Panc1 (cell line): Measurements from ENCODE around the gene PDS5B. TPM values are rescaled to one million over a fixed set of nuclear protein-coding genes. Genes with fewer than 3 reads are reported as not detected.
A peak's percentile ranks its signal among the peaks of the same experiment; 100 is the strongest.

Experiments
- ATAC-seq: fragments of 200-7000 bp; cut with Tn5 transposase; 2 replicates; pipeline ENCODE4 v1.9.1; 2020; ENCODE audit warnings: mild to moderate bottlenecking, moderate library complexity
- BruUV-seq: library from RNA; stranded (reverse); fragments of 400-500 nt; replicated peaks from 2 replicates; lab custom pipeline; 2021; lab: Mats Ljungman, UMichigan
- CTCF ChIA-PET: fragments of 300-600 bp; sonication (Branson Sonifier 250); formaldehyde crosslinking; loops from one replicate; lab custom pipeline; 2022; ENCODE audit warnings: antibody characterized with exemption; lab: Charles Lee
- POLR2A ChIA-PET: fragments of 300-600 bp; sonication (Branson Sonifier 250); formaldehyde crosslinking; loops from one replicate; lab custom pipeline; 2022; ENCODE audit warnings: antibody characterized with exemption; lab: Charles Lee
- DNase-seq: peaks from one replicate; pipeline ENCODE4 v3.0.0-alpha.2; 2010; ENCODE audit warnings: low read depth, low spot score
- H3K27ac ChIP-seq: 2 replicates; pipeline ENCODE4 v1.5.1; 2011; ENCODE audit warnings: mild to moderate bottlenecking, low read length, inconsistent platforms
- H3K27me3 ChIP-seq: fragments of 200-500 bp; sonication (Bioruptor generic); 2 replicates; pipeline ENCODE4 v1.6.0; 2014; ENCODE audit warnings: low read length, inconsistent platforms; ENCODE audit not compliant: control insufficient read depth, insufficient read depth
- H3K36me3 ChIP-seq: fragments of 200-500 bp; sonication (Bioruptor generic); 2 replicates; pipeline ENCODE4 v1.5.1; 2014; ENCODE audit warnings: inconsistent platforms, mild to moderate bottlenecking, low read length, moderate library complexity; ENCODE audit not compliant: control insufficient read depth, insufficient read depth
- H3K4me1 ChIP-seq: 2 replicates; pipeline ENCODE4 v1.5.1; 2011; ENCODE audit warnings: inconsistent platforms, mild to moderate bottlenecking, low read length, moderate library complexity; ENCODE audit not compliant: control insufficient read depth, insufficient read depth
- H3K4me3 ChIP-seq, 2 experiments: 2 replicates each; pipeline ENCODE4 v1.5.1; 2011 to 2012; ENCODE audit warnings: low read depth in 2 of 2, low read length in 2 of 2, mild to moderate bottlenecking in 2 of 2, inconsistent platforms in 1 of 2, moderate library complexity in 1 of 2
- H3K9me3 ChIP-seq: fragments of 200-500 bp; sonication (Bioruptor generic); 2 replicates; pipeline ENCODE4 v1.5.1; 2014; ENCODE audit warnings: low read depth, mild to moderate bottlenecking, inconsistent platforms, low read length, moderate library complexity; ENCODE audit not compliant: control insufficient read depth, insufficient read depth
- CTCF ChIP-seq: fragments of 450-650 bp; IDR thresholded peaks from 2 replicates; pipeline ENCODE4 v1.5.1; 2017; ENCODE audit warnings: mild to moderate bottlenecking
- POLR2AphosphoS5 ChIP-seq: IDR thresholded peaks from 2 replicates; pipeline ENCODE4 v1.6.1; 2012; ENCODE audit warnings: mild to moderate bottlenecking, low read depth, low read length, moderate library complexity
- SIN3A ChIP-seq: IDR thresholded peaks from 2 replicates; pipeline ENCODE4 v1.6.1; 2012; ENCODE audit warnings: low read depth, mild to moderate bottlenecking, low read length, moderate library complexity, borderline replicate concordance; ENCODE audit not compliant: insufficient read depth
- TCF7L2 ChIP-seq: IDR thresholded peaks from 2 replicates; pipeline ENCODE4 v1.6.1; 2011; ENCODE audit warnings: mild to moderate bottlenecking, low read depth, low read length, inconsistent platforms
- in situ Hi-C: cut with HindIII; loops from 2 replicates; pipeline ENCODE4 v1.10.0; 2016; ENCODE audit warnings: low sequenced_read_pairs, low pct_unique_long_range_greater_than_20kb
- intact Hi-C: fragments of 100-400 bp; cut with micrococcal nuclease; formaldehyde crosslinking; loops from one replicate; pipeline ENCODE4 v1.10.0; 2022; ENCODE audit not compliant: unreplicated experiment
- total RNA-seq: library from RNA; stranded (reverse); gene quantifications from one replicate; pipeline ENCODE4 v1.2.1, GENCODE V29; 2021; ENCODE audit not compliant: unreplicated experiment
- TF ChIP-seq, protein P1 (sequence below), 2 experiments: IDR thresholded peaks; 2 replicates each; pipeline ENCODE4 v1.6.1; 2011 to 2012; ENCODE audit warnings: low read depth in 2 of 2, control low read depth in 1 of 2, low read length in 1 of 2, mild to moderate bottlenecking in 1 of 2, moderate library complexity in 1 of 2; ENCODE audit not compliant: insufficient read depth in 1 of 2

The PDS5B gene
- total RNA-seq, 1 experiment from 2014 or later: 33.9 TPM

DNA sequence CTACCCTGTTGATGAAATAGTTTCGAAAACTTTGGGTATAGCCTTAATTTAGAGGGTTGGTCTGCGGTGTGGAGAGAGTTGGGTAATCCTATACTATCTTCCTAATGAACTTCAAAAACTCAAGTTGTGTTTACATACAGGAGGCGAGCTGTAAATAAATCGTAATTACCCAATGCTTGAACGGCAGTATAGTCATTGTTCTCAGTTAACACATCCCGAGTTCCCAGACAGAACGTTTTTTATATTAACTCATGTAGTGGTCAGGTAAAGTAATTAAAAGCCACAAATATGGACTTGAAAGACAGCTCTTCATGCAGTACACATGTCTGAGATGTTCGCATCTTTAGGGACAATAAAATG, 1.5 kb downstream of the PDS5B start:
- ATAC-seq (no peak), DNase-seq (no peak)
- peaks cover 9% of the 10 kb centered on the region for H3K4me1 ChIP-seq
- peak overlapping the region; percentile 79 for H3K27ac ChIP-seq
- peaks cover 4% of the 10 kb centered on the region; the same call in 1 of the 2 replicates for H3K36me3 ChIP-seq
- TF ChIP-seq CTCF: no peak
- TF ChIP-seq TCF7L2: no peak
- TF ChIP-seq SIN3A: no peak
- TF ChIP-seq POLR2AphosphoS5: no peak
- TF ChIP-seq, protein P1, sequence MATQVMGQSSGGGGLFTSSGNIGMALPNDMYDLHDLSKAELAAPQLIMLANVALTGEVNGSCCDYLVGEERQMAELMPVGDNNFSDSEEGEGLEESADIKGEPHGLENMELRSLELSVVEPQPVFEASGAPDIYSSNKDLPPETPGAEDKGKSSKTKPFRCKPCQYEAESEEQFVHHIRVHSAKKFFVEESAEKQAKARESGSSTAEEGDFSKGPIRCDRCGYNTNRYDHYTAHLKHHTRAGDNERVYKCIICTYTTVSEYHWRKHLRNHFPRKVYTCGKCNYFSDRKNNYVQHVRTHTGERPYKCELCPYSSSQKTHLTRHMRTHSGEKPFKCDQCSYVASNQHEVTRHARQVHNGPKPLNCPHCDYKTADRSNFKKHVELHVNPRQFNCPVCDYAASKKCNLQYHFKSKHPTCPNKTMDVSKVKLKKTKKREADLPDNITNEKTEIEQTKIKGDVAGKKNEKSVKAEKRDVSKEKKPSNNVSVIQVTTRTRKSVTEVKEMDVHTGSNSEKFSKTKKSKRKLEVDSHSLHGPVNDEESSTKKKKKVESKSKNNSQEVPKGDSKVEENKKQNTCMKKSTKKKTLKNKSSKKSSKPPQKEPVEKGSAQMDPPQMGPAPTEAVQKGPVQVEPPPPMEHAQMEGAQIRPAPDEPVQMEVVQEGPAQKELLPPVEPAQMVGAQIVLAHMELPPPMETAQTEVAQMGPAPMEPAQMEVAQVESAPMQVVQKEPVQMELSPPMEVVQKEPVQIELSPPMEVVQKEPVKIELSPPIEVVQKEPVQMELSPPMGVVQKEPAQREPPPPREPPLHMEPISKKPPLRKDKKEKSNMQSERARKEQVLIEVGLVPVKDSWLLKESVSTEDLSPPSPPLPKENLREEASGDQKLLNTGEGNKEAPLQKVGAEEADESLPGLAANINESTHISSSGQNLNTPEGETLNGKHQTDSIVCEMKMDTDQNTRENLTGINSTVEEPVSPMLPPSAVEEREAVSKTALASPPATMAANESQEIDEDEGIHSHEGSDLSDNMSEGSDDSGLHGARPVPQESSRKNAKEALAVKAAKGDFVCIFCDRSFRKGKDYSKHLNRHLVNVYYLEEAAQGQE (IDR thresholded peaks at IDR 0.05; ENCODE audit: insufficient read depth in 1 of 2, low read depth in 2 of 2, low read length in 1 of 2): no peak
- ChIA-PET POLR2A (no interaction called here), CTCF (interaction anchor here (1.0 to 1.2 kb wide), 2 partner anchors 52 to 63 kb away, joined by 3 to 5 read pairs; no protein-coding TSS in a partner anchor)
- in situ Hi-C loops: no loop called here
- intact Hi-C loops: loop anchor here (5.0 kb wide), 1 partner anchor 50 kb away; no protein-coding TSS in a partner anchor
- no peaks in the 10 kb centered on the region for H3K27me3 ChIP-seq
- BruUV-seq: no TSS peak
- no peaks in the 10 kb centered on the region for H3K9me3 ChIP-seq
- H3K4me3 ChIP-seq: peak overlapping the region; percentile 78 to 86

DNA sequence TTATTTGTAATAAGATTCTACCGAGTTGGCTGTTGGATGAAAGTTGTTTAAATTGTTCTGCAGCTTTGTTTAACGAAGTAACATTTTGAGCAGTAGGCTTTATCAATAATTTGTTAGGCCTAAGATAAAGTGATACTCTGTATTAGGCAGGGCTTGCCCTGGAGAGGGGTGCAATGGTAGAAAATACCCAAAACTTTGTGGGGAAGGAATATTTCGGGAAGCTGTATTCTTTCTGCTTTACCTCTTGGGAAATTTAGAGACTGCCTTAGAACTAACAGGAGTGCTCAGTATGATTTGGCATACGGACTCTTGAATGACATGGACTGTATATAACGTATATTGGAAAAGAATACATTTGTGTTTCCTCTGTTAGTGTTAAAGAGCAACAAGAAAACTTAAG, 2.5 kb downstream of the PDS5B start:
- BruUV-seq: no TSS peak
- peaks cover 9% of the 10 kb centered on the region for H3K4me1 ChIP-seq
- CTCF ChIA-PET: interaction anchor here (0.8 kb wide), 1 partner anchor 51 kb away, joined by 5 read pairs; no protein-coding TSS in a partner anchor
- no peak for TF ChIP-seq CTCF
- no peak for TF ChIP-seq POLR2AphosphoS5
- TF ChIP-seq, protein P1 (IDR thresholded peaks at IDR 0.05; ENCODE audit: insufficient read depth in 1 of 2, low read depth in 2 of 2, low read length in 1 of 2): no peak
- TF ChIP-seq SIN3A: no peak
- no peak for TF ChIP-seq TCF7L2
- ATAC-seq (no peak), DNase-seq (no peak)
- H3K27me3 ChIP-seq: no peaks in the 10 kb centered on the region
- POLR2A ChIA-PET: interaction anchor here (0.6 kb wide), 1 partner anchor 10 kb away, joined by 3 read pairs; no protein-coding TSS in a partner anchor
- peak overlapping the region; percentile 14 to 78 for H3K4me3 ChIP-seq
- H3K36me3 ChIP-seq: peaks cover 4% of the 10 kb centered on the region; the same call in 1 of the 2 replicates
- H3K27ac ChIP-seq: peak overlapping the region; percentile 79; the same call in 1 of the 2 replicates
- in situ Hi-C loops: no loop called here
- no peaks in the 10 kb centered on the region for H3K9me3 ChIP-seq
- intact Hi-C loops: loop anchor here (5.0 kb wide), 1 partner anchor 49 kb away; no protein-coding TSS in a partner anchor
